Activated B cell treated with CpG ODN at 0.5 μM for 24 hours (primary cell): ENCODE data around the gene PRR36. TPM values are rescaled to one million over a fixed set of nuclear protein-coding genes. Genes with fewer than 3 reads are reported as not detected.

Experiments
- ATAC-seq: fragments of 200-7000 bp; cut with Tn5 transposase; one replicate; pipeline ENCODE4 v1.10.0; 2021; ENCODE audit warnings: low read depth, mild to moderate bottlenecking, moderate library complexity
- CTCF ChIA-PET: fragments of 350-600 bp; sonication (Branson Sonifier 250); formaldehyde crosslinking; loops from one replicate; lab custom pipeline; 2021; ENCODE audit warnings: antibody characterized with exemption; lab: Charles Lee
- POLR2A ChIA-PET: fragments of 350-600 bp; sonication (Branson Sonifier 250); formaldehyde crosslinking; loops from one replicate; lab custom pipeline; 2021; ENCODE audit warnings: antibody characterized with exemption; lab: Charles Lee
- DNase-seq: peaks from one replicate; pipeline ENCODE4 v3.0.0; 2022
- H3K27ac Mint-ChIP-seq: one replicate; pipeline ENCODE4 v1.8.0; 2020; ENCODE audit warnings: mixed read lengths
- H3K27me3 Mint-ChIP-seq: one replicate; pipeline ENCODE4 v1.8.0; 2021; ENCODE audit warnings: mixed read lengths
- H3K36me3 Mint-ChIP-seq: one replicate; pipeline ENCODE4 v1.8.0; 2021; ENCODE audit warnings: low read depth, mixed read lengths
- H3K4me1 Mint-ChIP-seq: one replicate; pipeline ENCODE4 v1.8.0; 2021; ENCODE audit warnings: mixed read lengths
- H3K4me3 Mint-ChIP-seq: one replicate; pipeline ENCODE4 v1.8.0; 2020; ENCODE audit warnings: mild to moderate bottlenecking, mixed read lengths
- H3K9me3 Mint-ChIP-seq: one replicate; pipeline ENCODE4 v1.8.0; 2020; ENCODE audit warnings: mixed read lengths
- intact Hi-C: fragments of 100-400 bp; cut with micrococcal nuclease; formaldehyde crosslinking; loops from one replicate; pipeline ENCODE4 v1.15.1; 2024
- total RNA-seq: library from RNA; stranded (reverse); gene quantifications from 2 replicates; pipeline ENCODE4 v1.2.3, GENCODE V29; 2022
- TF ChIP-seq, protein P1 (sequence below): fragments of 200-600 bp; IDR thresholded peaks from one replicate; pipeline ENCODE4 v1.8.0; 2022; ENCODE audit warnings: antibody characterized with exemption, mild to moderate bottlenecking

PRR36 gene
- total RNA-seq, 1 donor from 2014 or later: not detected

DNA sequence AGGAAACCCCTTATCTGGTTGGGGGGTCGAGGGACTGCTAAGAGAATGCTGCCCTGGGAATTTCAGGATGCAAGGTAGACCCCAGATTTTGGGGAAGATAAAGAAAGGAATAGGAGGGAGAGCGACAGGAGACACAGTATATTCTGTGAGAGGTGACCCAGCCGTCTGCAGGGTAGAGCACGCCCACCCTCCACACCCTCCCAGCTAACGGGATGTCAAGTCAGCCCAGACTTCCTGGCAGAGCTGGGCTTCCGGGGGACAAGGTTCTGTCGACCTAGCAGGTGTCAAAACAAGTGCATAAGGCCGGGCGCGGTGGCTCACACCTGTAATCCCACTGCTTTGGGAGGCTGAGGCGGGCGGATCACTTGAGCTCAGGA is 695 bp upstream of the PRR36 start:
- ATAC-seq (no peak), DNase-seq (no peak)
- no peak overlapping the region for H3K4me3 Mint-ChIP-seq
- TF ChIP-seq, protein P1, sequence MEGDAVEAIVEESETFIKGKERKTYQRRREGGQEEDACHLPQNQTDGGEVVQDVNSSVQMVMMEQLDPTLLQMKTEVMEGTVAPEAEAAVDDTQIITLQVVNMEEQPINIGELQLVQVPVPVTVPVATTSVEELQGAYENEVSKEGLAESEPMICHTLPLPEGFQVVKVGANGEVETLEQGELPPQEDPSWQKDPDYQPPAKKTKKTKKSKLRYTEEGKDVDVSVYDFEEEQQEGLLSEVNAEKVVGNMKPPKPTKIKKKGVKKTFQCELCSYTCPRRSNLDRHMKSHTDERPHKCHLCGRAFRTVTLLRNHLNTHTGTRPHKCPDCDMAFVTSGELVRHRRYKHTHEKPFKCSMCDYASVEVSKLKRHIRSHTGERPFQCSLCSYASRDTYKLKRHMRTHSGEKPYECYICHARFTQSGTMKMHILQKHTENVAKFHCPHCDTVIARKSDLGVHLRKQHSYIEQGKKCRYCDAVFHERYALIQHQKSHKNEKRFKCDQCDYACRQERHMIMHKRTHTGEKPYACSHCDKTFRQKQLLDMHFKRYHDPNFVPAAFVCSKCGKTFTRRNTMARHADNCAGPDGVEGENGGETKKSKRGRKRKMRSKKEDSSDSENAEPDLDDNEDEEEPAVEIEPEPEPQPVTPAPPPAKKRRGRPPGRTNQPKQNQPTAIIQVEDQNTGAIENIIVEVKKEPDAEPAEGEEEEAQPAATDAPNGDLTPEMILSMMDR: no peak
- peaks cover 3% of the 10 kb centered on the region for H3K9me3 Mint-ChIP-seq
- no peaks in the 10 kb centered on the region for H3K36me3 Mint-ChIP-seq
- ChIA-PET POLR2A (interaction anchor here (0.6 to 0.7 kb wide), 3 partner anchors 12 to 219 kb away, joined by 3 to 6 read pairs (median 5); partner anchors contain the start of gene SNAPC2), CTCF (no interaction called here)
- intact Hi-C loops: no loop called here
- H3K27me3 Mint-ChIP-seq: peaks cover 24% of the 10 kb centered on the region
- H3K27ac Mint-ChIP-seq: no peak overlapping the region
- peaks cover 28% of the 10 kb centered on the region for H3K4me1 Mint-ChIP-seq

DNA sequence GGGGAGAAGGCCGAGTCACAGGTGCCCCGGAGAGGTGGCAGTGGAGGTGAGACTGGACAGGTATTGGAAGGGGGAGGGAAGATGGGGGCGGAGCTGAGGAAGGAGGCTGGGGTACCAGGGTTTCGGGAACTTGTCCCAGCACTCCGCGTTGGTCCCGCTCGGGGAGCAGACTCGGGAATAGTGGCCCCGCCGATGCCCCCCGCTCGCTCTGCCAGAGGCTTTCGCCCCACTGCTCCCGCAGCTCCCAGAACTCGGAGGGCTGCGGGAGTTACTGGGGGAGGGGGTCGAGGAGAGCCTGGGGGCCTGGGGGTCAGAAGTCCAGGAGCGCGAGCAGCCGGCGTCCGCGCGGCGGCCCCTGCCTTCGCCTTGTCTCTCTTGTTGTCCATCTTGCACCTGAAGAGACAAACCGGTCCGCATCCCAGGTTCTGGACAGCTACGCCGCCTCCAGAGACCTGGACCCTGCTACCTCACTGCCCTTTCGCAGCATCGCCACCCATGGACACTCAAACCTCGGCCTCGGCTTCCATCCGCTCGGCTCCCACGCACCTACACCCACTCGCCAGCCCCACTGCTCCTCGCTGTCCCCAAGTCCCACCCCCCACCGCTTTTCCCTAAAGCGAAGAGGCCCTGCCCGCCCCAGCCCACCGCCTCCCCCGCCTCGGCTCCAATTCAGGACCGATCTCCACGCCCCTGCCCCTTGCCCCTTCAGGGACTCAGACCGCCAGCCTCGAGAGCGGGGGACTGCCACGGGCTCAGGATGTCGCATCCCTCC is 700 bp downstream of the PRR36 start:
- no peak for ATAC-seq
- ChIA-PET POLR2A (no interaction called here), CTCF (no interaction called here)
- peaks cover 3% of the 10 kb centered on the region for H3K9me3 Mint-ChIP-seq
- no peak for DNase-seq
- TF ChIP-seq, protein P1: no peak
- H3K4me1 Mint-ChIP-seq: peaks cover 33% of the 10 kb centered on the region
- H3K36me3 Mint-ChIP-seq: no peaks in the 10 kb centered on the region
- H3K27me3 Mint-ChIP-seq: peaks cover 24% of the 10 kb centered on the region
- H3K27ac Mint-ChIP-seq: no peak overlapping the region
- intact Hi-C loops: no loop called here
- H3K4me3 Mint-ChIP-seq: peak overlapping the region; percentile 58

DNA sequence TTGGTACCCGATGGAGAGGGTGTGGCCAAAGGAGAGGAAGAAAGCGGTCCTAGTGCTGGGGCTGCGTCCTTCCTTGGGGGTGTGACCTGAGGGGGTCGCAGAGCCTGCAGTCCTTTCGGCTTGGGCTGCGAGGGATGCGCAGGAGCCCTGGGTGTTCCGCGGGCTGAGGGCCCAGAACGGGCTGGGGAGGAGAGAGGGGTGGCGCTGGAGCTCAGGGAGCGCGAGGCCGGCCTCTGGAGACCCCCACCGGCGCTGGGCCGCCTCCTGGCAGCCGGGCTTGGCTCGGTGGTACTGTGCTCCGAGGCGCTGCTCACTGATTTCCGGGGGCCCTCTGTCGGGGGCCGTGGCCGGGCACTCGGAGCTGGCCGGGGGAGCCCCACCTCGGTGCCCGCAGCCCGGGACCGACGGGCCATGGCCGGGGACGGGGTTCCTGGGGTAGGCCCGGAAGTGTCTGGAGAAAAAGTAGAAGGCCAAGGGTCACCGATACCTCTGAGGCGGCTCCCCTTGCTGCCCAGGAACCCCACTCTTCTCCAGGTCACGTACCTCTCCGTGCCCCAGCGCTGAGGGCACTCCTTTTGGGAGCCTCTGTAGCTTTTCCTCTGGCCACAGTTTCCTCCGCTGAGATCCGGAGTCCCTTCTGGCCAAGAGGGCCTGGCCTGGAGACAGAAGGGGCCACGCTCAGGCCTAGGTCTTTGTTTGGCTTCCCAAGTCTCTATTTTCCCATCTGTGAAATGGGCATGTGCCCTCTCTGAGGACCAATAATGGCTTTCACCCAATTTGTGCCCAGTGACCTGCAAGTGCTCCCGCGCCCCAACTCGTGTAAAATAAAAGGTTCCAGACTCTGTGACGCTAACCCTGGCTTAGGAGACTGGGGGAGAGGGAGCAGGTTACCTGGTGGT is 1.6 kb downstream of the PRR36 start:
- peaks cover 37% of the 10 kb centered on the region for H3K4me1 Mint-ChIP-seq
- H3K9me3 Mint-ChIP-seq: peaks cover 3% of the 10 kb centered on the region
- intact Hi-C loops: no loop called here
- no peaks in the 10 kb centered on the region for H3K36me3 Mint-ChIP-seq
- TF ChIP-seq, protein P1: no peak
- ATAC-seq: no peak
- DNase-seq: no peak
- ChIA-PET POLR2A (interaction anchor here (0.6 kb wide), 1 partner anchor 380 kb away, joined by 3 read pairs; no protein-coding TSS in a partner anchor), CTCF (no interaction called here)
- H3K27ac Mint-ChIP-seq: no peak overlapping the region
- peaks cover 24% of the 10 kb centered on the region for H3K27me3 Mint-ChIP-seq
- H3K4me3 Mint-ChIP-seq: no peak overlapping the region

DNA sequence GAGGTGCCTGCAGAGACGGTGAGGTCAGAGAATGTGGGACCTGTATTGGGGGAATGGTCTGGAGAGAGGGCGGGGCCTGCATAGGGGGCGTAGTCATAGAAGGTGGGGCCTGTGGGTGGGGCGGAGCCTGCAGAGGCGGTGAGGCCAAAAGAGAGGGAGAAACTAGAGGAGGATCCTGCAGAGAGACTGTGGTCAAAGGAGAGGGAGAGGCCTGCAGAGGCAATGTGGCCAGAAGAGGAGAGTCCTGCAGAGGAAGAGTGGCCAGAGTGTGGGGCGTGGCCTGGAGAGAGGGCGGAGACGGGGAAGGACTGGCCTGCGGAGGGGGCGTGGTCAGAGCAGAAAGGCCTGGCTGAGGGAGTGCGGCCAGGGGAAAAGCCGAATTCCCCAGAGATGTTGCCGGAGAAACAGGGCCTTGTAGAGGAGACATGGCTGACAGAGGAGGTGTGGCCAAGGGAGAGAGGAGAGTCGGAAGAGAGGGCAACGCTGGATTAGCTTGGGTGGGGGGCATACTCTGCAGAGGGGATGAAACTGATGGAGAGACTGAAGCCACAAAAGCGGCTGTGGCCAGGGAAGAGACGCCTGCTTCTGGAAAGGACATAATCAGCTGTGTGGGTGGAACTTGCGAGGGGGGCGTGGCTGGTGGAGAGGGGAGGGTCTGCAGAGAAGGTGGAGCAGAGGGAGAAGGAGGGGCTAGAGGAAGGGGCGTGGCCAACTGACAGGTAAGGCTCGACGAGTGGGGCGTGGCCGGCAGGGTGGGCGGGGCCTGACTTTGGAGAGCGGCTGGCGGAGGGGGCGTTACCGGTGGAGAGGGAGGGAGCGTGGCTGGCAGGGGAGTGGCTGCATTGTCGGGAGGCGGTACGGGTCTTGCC is 2.5 kb downstream of the PRR36 start:
- peaks cover 37% of the 10 kb centered on the region for H3K4me1 Mint-ChIP-seq
- ChIA-PET POLR2A (no interaction called here), CTCF (no interaction called here)
- H3K4me3 Mint-ChIP-seq: peak overlapping the region; percentile 33
- peaks cover 3% of the 10 kb centered on the region for H3K9me3 Mint-ChIP-seq
- peaks cover 24% of the 10 kb centered on the region for H3K27me3 Mint-ChIP-seq
- peak; percentile 2 for ATAC-seq
- no peaks in the 10 kb centered on the region for H3K36me3 Mint-ChIP-seq
- TF ChIP-seq, protein P1: no peak
- DNase-seq: peak; percentile 57
- intact Hi-C loops: no loop called here
- H3K27ac Mint-ChIP-seq: no peak overlapping the region
